Lower leg skin (tissue), 4 donors: ENCODE results near the gene C1orf105. TPM values are rescaled to one million over a fixed set of nuclear protein-coding genes. Genes with fewer than 3 reads are reported as not detected.
"Not testable (repeated sequence)": the region's sequence is repeated elsewhere in the genome, so short reads cannot be mapped to it uniquely, and the experiment has no call there.

Experiments used
- DNase-seq, 2 donors: peaks; one replicate each; pipeline ENCODE4 v3.0.0-alpha.2; 2019; ENCODE audit warnings: low spot score in 2 of 2
- H3K4me3 ChIP-seq: fragments of 200-600 bp; sonication (generic); 2 replicates; pipeline ENCODE4 v1.5.1; 2017; ENCODE audit warnings: mild to moderate bottlenecking, low read depth; ENCODE audit not compliant: poor library complexity, severe bottlenecking
- POLR2A ChIP-seq, 2 donors: fragments of 450-650 bp; IDR thresholded peaks; one replicate each; pipeline ENCODE4 v1.6.1; 2016 to 2017; ENCODE audit warnings: antibody characterized with exemption in 2 of 2, mild to moderate bottlenecking in 1 of 2, moderate library complexity in 1 of 2
- WGBS, 2 donors: methylation state at CpG; one replicate each; pipeline ENCODE4 v1.1.5; 2018; 5-methylcytosine and 5-hydroxymethylcytosine counted together
- intact Hi-C: fragments of 100-400 bp; cut with DNase I; formaldehyde crosslinking; loops from one replicate; pipeline ENCODE4 v1.15.0; 2023; ENCODE audit warnings: low total_unique reads
- total RNA-seq, 4 donors: library from RNA; depleted of rRNA; stranded (reverse); fragments of >200 nt; gene quantifications; one replicate each; pipeline ENCODE4 v1.1.0, GENCODE V29; 2016
- TF ChIP-seq, protein P1 (sequence below), 3 donors: fragments of 450-650 bp; IDR thresholded peaks; one replicate each; pipeline ENCODE4 v1.5.1; 2016; ENCODE audit warnings: antibody characterized with exemption in 3 of 3, mild to moderate bottlenecking in 3 of 3, moderate library complexity in 2 of 3

The C1orf105 gene
- total RNA-seq, 4 donors from 2014 or later, result 2.1 to 4.6 (median 3.0) TPM; not detected in 1

- no peak for DNase-seq
- whole genome bisulfite sequencing, 2 donors, result 66 to 77% methylated on average over 1 of the region's 1 CpG
- intact Hi-C loops, result no loop called here
- no peak overlapping the region for H3K4me3 ChIP-seq
- TF ChIP-seq POLR2A (IDR thresholded peaks at IDR 0.05), result no peak
- TF ChIP-seq, protein P1, sequence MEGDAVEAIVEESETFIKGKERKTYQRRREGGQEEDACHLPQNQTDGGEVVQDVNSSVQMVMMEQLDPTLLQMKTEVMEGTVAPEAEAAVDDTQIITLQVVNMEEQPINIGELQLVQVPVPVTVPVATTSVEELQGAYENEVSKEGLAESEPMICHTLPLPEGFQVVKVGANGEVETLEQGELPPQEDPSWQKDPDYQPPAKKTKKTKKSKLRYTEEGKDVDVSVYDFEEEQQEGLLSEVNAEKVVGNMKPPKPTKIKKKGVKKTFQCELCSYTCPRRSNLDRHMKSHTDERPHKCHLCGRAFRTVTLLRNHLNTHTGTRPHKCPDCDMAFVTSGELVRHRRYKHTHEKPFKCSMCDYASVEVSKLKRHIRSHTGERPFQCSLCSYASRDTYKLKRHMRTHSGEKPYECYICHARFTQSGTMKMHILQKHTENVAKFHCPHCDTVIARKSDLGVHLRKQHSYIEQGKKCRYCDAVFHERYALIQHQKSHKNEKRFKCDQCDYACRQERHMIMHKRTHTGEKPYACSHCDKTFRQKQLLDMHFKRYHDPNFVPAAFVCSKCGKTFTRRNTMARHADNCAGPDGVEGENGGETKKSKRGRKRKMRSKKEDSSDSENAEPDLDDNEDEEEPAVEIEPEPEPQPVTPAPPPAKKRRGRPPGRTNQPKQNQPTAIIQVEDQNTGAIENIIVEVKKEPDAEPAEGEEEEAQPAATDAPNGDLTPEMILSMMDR (IDR thresholded peaks at IDR 0.05), result no peak
Measured at GRCh38 chr1:172492421-172492820, 71.9 kb downstream of the C1orf105 start.

GRCh38 chr1:172494166-172494565, 73.7 kb downstream of the C1orf105 start:
- TF ChIP-seq, protein P1 (IDR thresholded peaks at IDR 0.05), result no peak
- no peak for TF ChIP-seq POLR2A (IDR thresholded peaks at IDR 0.05)
- 93 to 97% methylated on average over 2 of the region's 2 CpGs for WGBS, 2 donors
- intact Hi-C loops, result no loop called here
- DNase-seq, result no peak
- no peak overlapping the region for H3K4me3 ChIP-seq

GRCh38 chr1:172496127-172496526, 75.6 kb downstream of the C1orf105 start:
- WGBS, 2 donors, result 90 to 93% methylated on average over 5 of the region's 5 CpGs
- intact Hi-C loops, H3K4me3 ChIP-seq, DNase-seq: not testable (repeated sequence)

- intact Hi-C loops, result no loop called here
- WGBS, 2 donors, result 32 to 39% methylated on average over 1 of the region's 1 CpG
Measured at GRCh38 chr1:172496678-172497077, 76.2 kb downstream of the C1orf105 start.

DNA sequence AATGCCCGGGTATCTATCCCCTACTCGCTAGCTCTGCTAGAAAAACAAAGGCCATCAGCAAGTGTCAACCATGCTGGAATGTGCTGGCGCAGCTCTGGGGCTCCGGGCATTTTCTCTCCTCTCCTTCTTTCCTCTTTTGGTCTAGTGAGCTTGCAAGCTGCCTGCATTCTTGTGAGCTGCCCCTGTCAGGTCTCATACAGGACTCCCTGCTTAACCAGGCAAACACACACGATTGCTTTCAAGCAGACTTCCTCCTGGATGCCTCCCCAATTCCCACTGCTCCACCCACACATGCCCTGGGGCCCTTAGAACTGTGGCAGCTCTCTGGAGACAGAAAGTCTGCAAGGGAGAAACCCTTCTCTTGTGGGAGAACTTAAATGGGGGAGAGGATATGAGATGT, 76.7 kb downstream of the C1orf105 start:
- intact Hi-C loops, result no loop called here
- peak in 1 of 2 donors; percentile 26 for DNase-seq
- WGBS, 2 donors, result 26 to 32% methylated on average over 5 of the region's 5 CpGs
- TF ChIP-seq POLR2A (IDR thresholded peaks at IDR 0.05), result no peak
- TF ChIP-seq, protein P1 (IDR thresholded peaks at IDR 0.05), result no peak
- H3K4me3 ChIP-seq, result no peak overlapping the region

More at GRCh38 chr1:172496678-172497077, 76.2 kb downstream of the C1orf105 start:
- no peak for DNase-seq
- TF ChIP-seq, protein P1 (IDR thresholded peaks at IDR 0.05), result no peak
- no peak for TF ChIP-seq POLR2A (IDR thresholded peaks at IDR 0.05)
- H3K4me3 ChIP-seq, result no peak overlapping the region

DNA sequence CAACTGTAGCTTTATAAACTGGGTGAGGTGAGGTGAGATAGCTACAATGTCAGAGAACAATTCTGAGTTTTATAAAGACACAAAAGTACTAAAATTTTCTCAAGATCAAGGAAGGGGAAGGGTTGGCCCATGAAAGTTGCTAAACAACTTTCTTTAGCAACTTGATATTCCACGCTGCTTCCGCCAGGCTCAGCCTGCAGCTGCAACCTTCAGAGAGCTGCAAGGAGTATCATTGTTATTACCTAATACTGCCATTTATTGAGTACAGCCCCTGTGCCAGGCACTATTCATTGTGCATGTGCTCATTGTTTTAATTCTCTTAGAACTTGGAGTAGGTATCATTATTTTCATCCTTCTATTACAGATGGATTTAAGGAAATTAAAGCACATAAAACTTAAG, 78.4 kb downstream of the C1orf105 start:
- no peak for DNase-seq
- intact Hi-C loops, result no loop called here
- H3K4me3 ChIP-seq, result no peak overlapping the region
- no peak for TF ChIP-seq POLR2A (IDR thresholded peaks at IDR 0.05)
- TF ChIP-seq, protein P1 (IDR thresholded peaks at IDR 0.05), result no peak
- WGBS, 2 donors, result 40 to 51% methylated on average over 2 of the region's 2 CpGs
